DMS153 (cell line): ENCODE measurements around the gene FJX1.
"Not testable (repeated sequence)": the region's sequence is repeated elsewhere in the genome, so short reads cannot be mapped to it uniquely, and the experiment has no call there.

Experiments
- DNase-seq: peaks from one replicate; lab custom pipeline; 2025; lab: John Stamatoyannopoulos, UW

The FJX1 gene

DNA sequence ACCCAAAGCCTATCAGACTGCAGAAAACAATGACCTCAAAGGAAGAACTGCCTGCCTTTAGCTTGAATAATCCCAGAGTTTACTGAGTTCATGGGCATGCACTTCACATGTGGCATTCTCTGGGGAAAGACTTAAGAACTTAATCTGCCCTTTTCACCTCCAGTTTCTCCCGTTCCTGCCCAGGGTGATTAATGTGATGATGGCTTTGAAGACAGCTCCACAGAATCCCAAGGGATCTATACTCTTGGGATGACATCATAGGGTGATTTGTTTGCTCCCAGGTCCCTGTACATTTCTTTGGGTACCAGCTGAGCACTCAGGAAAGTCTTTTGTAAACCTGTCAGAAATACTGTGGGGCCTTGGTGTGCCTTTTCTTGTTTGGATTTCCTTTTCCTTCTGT is 14.0 kb downstream of the FJX1 start:
- DNase-seq: no peak

DNA sequence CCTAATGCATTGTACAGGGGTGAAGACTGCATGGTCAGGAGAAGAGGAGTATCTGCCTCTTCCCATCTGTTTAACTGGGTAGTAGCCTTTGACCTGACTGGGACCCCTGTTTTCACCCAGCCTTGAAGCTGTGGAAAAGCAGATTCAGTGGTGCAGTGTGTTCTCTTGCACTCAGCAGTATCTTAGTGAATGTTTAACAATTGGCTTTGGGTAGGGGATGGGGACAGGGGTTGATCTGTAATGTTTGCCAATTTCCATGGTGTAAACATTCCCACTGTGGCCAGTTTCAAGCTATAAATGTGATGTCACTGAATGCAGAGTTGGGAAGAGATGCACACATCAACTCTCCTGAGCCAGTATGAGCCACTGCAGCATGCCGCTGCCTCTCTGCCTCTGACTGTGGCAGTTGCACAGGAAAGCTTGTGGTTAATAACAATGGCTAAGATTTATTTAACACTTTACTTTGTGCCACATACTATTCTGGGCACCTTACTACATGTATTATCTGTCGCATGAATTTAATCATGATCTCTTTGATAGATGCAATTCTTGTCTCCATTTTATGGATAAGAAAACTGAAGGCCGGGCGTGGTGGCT is 15.7 kb downstream of the FJX1 start:
- DNase-seq: no peak

DNA sequence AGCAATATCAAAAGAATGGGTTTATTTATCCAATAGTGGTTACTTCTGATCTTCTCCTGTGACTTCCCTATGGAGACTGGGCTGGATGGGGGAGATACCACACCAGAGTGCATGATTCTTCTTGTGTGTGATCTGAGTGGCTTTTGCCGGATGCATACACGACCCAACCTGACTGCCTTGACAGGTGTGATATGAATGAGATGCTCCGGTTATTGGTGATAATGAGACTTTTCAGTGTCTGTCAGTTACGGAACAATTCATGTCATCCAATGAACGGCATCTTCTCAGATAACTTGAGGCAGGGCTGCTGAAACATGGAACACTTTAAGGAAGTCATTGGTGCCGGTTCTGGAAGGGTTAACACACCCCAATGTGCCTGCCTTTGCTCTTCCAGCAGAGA is 17.7 kb downstream of the FJX1 start:
- DNase-seq: no peak

DNA sequence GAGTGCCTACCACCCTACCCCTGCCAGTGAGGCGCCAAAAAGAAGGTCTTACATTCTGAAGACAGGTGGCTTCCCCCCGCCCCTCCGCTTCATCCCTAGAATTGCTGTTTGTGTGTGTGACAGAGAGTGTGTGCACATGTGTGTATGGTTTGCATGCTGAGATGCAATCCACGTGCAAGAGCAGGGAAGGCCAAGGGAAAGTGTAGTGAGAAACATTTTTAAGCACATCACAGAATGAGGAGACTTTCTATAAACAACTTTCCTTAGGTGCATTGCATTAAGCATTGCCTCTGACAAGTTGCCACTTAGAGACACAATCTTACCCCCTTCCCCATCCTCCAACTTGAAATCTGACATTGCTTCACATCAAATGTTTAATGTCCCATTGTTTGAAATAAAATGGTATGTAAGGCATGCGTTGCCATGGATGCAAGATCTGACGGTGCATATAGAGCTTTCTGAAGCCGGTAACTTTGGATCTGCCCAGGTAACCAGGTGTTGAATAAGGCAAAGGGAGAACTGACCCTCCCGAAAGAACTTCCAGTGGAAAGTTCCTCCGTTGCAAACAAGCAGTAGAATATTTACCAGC is 21.4 kb downstream of the FJX1 start:
- no peak for DNase-seq

DNA sequence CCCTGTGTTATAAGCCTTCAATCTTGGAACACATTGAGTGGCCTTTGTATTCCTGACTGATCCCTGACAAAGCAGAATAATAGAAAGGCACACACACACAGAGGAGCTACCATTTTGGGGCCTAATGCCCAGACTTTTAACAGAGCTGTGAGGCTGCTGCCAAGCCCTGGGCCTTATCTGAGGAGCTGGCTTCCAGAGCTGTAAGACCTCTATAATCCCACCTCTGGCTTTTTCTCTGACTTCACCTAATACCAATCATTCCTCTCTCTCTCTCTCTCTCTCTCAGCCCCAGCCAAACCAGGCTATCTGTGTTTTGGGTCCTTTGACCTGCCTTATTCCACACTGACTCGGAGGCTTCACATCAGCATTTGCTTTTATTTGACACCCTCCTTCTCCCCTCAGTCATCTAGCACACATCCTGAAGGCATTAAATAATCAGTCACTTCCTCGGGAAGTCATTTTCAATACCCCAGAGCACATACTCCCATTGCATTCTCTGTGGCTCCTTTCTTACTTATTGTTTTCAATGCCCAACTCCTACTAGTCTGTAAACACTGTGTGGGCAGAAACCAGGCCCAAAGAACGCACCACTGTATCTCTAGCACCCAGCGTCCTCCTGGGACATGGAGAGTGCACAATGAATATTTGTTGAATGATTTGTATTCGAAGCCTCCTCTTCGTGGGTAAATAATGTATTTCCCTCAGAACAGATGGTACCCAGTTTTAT is 23.1 kb downstream of the FJX1 start:
- DNase-seq: peak; percentile 59

DNA sequence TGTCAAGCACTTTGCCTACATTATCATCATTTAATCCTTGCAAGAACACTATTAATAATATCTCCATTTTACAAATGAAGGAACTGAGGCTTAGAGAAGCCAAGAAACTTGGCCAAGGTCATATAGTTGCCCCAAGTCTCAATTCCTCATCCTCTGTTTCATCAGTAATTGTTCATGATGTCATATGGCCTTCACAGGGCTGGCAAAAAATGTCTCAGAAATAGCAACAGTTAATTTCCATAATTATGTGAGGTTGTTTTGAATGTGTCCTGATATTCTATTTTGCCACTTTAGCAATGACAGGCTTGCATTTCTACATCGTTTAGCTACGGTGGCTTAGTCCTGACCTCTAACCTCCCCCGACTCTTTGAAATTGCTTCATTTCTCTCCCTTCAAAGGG is 23.7 kb downstream of the FJX1 start:
- DNase-seq: no peak

DNA sequence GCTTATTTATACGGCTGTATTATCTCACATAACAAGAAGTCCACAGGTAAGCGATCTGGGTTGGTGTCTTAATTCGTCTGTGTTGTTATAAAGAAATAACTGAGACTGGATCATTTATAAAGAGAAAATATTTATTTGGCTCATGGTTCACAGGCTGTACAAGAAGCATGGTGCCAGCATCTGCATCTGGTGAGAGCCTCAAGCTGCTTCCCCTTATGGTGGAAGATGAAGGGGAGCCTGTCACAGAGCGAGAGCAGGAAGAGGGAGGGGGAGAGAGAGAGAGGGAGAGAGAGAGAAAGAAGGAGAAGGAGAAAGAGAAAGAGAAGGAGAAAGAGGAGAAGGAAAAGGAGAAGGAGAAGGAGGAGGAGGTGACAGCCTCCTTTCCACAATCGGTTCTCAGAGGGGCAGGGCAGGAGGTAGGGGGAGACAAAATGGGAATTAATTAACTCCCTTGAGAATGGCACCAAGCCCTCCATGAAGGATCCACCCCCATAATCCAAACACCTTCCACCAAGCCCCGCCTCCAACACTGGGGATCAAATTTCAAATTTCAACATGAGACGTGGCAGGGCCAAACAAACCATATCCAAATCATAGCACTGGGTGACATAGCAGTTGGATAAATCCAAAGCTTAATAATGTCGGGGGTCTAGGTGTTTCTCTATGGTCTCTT is 29.3 kb downstream of the FJX1 start:
- DNase-seq: no peak

DNA sequence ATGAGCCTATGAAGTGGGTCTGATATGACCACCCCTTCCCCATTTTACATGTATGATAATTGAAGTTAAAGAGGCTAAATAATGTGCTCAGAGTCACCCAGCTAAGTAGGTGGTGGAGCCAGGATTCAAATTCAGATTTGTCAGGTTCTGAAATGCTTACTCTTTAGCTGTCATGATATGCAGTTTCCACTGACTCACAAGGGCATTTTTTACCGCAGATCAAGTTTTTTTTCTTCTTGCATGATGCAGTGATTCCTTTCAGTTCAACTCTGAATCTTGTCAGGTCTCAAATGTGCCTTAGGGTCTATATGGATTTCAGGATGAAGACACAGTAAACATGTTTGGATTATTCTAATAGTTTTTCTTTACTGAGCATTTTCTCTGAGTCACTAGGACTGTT is 31.7 kb downstream of the FJX1 start:
- no peak for DNase-seq

DNA sequence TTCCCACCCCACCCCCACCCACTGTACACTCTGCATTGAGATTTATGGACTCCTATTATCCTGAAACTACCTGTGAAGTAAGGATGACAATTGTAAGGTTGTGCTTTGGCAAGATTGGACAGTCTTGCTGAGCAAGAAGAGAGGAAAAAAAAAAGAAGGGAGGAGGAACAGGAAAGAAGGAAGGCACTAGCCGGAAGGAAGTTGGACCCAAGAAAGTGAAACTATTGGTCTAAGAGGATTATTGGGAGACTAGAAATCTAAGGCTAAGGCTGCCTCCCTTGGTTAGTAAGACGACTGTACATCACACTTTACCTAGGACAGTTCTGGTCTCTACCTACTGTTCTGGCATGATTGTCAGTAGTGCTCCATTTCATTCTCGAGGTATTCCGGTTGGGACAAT is 32.2 kb downstream of the FJX1 start:
- no peak for DNase-seq

DNA sequence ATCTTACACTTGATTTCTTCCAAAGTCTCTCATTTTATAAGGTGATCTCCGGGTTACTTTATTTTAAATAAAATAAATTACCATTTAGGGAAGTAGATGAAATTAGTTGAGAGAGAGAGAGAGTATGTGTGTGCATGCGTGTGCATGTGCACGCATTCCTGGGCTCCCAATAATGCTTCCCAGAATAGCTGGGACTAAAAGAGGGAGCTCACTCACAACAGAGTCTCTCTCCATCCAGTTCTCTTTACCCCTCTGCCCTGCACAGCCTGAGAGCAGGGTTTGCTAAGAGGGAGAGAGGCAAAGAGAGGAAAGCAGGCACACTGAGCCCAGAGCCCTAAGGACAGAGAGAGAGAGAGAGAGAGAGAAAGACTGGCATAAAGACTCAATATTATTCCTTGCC is 33.0 kb downstream of the FJX1 start:
- no peak for DNase-seq

DNA sequence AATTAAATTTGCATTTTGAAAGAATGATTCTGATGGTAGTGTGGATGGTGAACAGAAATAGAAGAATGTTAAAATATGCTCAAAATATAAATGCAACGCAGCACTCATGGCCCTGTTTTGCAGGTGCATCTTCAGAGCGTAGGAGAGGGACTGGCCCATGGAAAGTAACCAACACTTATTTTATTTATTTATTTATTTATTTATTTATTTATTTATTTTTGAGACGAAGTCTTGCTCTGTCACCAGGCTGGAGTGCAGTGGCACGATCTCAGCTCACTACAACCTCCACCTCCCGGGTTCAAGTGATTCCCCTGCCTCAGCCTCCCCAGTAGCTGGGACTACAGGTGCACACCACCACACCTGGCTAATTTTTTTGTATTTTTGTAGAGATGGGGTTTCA is 34.5 kb downstream of the FJX1 start:
- DNase-seq: not testable (repeated sequence)

DNA sequence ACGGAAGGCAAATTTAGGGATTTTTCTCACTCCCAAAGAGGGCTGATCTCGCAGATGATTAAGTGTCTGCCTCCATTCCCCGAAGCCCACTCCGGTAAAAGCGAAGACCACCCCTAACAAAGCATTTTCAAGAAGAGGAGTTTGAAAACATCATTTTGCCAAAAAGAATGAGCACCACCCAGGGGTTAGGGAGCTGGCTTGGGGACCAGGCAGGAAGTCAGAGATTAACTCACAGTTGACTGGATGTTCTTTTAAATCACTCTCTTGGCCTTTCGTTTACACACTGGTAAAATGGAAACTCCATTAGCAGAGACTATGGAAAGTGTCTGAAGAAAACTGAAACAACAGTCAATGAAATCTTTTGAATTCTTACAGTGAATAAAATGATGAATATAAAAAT is 36.5 kb downstream of the FJX1 start:
- no peak for DNase-seq

DNA sequence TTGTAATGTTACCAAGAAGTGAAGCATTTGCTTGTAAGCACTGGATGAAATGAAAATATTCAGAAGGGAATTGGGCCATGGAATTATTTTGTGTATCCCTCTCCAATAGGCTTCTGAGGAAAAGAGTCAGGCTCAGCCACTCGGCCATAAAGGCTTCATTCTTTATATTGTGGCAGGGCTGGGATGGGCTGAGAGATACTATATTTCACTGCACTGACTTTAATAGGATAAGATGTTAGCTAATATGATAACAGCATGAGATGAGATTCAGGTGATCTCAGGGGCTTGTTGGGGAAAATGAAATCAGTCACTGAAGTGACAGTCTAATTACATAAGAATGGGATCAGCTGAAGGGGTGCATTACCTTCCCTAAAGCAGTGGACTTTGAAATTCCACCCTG is 37.0 kb downstream of the FJX1 start:
- no peak for DNase-seq

DNA sequence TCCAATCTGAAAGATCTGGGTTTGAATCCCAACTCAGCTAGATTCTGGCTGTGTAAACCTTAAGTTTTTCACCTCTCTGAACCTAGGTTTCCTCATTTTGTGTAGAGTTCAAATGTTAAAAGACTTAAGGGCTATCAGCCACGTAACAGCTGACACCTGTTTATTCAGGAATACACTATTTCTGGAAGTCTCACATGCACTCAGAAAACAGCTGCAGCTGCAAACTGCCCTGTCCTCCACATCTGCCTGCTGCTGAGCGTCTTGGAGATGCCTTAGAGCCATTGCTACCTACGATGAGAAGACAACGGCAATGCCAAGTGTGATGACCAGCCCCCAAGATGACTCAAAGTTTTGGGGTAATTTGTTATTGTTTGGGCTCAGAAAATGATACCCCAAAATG is 37.6 kb downstream of the FJX1 start:
- no peak for DNase-seq

DNA sequence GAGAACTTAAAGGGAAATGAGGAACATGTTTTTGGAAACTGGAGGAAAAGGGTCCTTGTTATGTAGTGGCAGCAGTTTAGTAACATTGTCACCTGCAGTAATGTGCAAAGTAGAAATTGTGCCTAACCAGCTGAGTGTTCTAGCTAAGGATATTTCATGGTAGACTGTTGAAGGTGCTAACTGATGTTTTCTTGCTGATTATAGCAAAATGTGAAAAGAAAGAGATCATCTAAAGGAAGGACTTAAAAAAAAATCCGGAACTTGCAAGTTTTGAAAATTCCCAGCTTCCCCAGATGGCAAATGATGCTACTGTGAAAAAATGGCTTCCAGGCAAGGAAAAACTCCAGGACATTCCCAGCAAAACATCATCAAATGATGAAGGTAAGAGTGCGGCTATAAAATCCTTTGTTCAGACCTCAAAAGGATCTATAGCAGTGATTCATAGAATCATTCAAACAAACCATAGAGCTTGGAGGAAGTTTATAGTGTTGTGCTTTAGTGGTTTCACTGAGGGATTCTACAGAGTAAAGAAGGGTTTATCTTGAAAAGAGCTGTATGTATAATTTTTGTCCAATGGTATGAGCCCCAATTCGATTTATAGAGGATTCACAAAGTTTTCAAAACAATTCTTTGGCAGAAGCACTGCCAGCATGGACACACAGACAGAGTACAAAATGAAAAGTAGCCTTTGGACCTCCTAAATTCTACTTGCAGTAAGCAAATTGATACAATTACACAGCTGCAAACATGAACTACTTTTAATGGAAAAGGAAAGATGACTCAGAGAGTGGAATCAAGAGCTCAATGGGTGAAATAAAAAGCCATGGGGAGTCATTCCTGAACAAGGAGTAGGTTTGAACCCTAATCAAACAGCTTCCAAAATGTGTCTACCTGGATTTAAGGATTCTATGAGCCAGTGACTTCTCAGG is 40.0 kb downstream of the FJX1 start:
- DNase-seq: peak; percentile 24

DNA sequence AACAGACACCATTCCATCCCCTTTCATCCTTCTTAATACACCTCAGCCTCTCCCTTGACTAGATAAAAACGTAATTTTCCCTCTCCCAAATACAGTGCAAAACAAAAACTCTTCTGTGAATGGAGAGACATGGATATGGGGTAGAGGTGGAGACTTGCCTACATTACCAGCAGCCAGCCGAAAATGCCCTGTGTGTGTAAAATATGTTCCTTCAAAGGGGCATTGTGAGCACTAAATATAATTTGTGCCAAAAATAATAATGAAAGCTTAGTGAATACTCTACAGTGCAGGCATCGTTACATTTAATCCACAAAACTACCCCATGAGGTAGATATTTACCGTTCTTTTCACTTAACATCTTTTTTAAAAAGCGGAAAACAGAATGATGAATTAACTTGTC is 43.3 kb downstream of the FJX1 start:
- no peak for DNase-seq

DNA sequence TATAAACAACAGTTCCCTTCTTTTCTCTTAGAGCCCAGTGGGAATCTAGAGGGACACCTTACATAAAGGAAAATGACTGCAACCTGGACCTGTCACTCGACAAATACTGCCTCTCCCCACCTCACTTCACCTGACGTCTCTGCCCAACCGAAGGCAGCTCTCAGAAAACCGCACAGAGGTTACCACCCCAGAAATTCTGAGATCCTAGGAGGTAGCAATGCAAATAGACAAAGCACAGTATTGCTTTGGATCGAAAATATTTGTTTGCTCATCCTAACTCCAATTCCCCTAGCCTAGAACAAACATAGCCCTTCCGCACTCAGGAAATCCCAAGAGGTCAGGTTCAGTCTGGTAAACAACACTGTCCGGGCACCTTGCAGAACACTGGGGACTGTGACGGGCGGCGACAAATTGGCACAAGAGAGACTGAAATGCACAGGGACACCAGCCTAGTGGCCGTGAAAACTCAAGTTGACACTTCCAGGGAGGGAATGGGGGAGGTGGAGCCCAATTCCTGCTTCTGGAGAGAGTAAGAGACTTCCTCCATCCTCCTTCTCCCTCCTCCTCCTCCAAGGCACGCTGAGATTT is 43.9 kb downstream of the FJX1 start:
- peak; percentile 71 for DNase-seq

DNA sequence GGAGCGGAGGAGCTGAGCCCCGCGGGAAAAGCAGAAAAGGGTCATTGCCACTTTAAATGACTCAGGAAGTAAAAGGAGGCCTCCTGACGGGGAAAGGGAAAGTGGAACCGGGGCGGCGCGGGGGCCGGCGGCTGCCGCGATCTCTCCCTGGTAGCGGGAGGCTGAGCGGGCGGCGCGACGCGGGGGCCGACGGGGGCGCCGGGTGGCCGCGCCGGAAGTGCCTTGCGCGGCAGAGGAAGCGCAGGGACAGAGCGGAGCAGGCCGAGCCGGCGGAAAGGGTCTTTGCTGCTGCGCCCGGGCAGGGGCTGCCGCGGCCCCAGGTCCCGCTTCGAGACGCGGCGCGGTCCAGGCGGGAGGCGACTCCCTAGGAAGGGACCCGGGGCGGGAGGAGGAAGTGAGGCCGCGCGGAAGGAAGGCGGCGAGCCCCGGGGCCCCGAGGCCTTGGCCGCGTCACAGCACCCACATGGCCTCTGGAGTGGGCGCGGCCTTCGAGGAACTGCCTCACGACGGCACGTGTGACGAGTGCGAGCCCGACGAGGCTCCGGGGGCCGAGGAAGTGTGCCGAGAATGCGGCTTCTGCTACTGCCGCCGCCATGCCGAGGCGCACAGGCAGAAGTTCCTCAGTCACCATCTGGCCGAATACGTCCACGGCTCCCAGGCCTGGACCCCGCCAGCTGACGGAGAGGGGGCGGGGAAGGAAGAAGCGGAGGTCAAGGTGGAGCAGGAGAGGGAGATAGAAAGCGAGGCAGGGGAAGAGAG is 44.6 kb downstream of the FJX1 start, which contains the start of gene TRIM44:
Gene TRIM44, plus strand, starts transcription at position 127 of the 759 bp plus-strand sequence. Its CDS starts 337 bp downstream, at position 464.
- DNase-seq: peak; percentile 69

DNA sequence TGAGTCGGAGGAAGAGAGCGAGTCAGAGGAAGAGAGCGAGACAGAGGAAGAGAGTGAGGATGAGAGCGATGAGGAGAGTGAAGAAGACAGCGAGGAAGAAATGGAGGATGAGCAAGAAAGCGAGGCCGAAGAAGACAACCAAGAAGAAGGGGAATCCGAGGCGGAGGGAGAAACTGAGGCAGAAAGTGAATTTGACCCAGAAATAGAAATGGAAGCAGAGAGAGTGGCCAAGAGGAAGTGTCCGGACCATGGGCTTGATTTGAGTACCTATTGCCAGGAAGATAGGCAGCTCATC is 45.1 kb downstream of the FJX1 start:
- DNase-seq: no peak

DNA sequence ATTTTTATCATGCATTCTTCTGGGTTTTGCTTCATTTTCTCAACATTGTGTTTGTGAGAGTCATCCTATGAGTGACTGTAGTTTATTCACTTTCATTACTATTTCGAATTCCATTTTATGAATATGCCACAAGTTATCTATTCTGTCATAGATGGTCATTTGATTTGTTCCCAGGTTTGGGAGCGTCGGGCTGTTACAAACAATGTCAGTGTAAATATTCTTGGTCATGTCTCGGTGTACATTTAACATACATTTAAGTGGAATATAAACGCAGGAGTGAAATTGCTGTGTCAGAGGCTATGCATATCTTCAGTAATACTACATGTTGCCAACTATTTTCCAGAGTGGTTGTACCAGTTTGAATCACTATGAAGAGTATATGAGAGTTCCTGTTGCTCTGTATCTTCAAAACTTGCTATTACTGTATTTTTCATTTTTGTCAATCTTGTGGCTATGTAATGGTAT is 46.7 kb downstream of the FJX1 start:
- DNase-seq: no peak

DNA sequence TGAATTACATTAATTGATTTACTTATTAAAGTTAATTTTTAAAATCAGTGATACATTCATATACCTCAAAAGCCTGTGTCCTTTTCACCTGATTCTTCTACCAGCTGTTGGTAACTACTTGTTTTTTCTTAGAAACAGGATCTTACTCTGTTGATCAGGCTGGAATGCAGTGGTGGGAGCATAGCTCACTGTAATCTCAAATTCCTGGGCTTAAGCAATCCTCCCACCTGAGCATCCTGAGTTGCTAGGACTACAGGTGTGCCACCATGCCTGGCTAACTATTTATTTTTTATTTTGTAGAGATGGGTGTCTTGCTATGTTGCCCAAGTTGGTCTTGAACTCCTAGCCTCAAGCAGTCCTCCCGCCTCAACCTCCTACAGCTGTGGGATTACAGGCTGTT is 49.0 kb downstream of the FJX1 start:
- no peak for DNase-seq
